WTC11 (cell line): ENCODE data around the gene NPHS1. TPM values are rescaled to one million over a fixed set of nuclear protein-coding genes. Genes with fewer than 3 reads are reported as not detected.

Source experiments
- ATAC-seq: fragments of 200-7000 bp; cut with Tn5 transposase; 2 replicates; pipeline ENCODE4 v1.10.0; 2021; ENCODE audit warnings: mild to moderate bottlenecking, moderate library complexity
- CTCF ChIA-PET: fragments of 300-600 bp; sonication (Branson Sonifier 250); formaldehyde crosslinking; loops from one replicate; lab custom pipeline; 2021; ENCODE audit warnings: antibody characterized with exemption; lab: Charles Lee
- POLR2A ChIA-PET: fragments of 350-600 bp; sonication (Branson Sonifier 250); formaldehyde crosslinking; loops from one replicate; lab custom pipeline; 2021; ENCODE audit warnings: antibody characterized with exemption; lab: Charles Lee
- DNase-seq: peaks from one replicate; pipeline ENCODE4 v3.0.0; 2021; ENCODE audit warnings: low spot score
- H3K27ac Mint-ChIP-seq: 2 replicates; pipeline ENCODE4 v1.8.0; 2021; ENCODE audit warnings: mixed read lengths
- H3K27me3 Mint-ChIP-seq: 2 replicates; pipeline ENCODE4 v1.8.0; 2021; ENCODE audit warnings: low read depth, mild to moderate bottlenecking, moderate library complexity, mixed read lengths
- H3K36me3 Mint-ChIP-seq: 2 replicates; pipeline ENCODE4 v1.8.0; 2021; ENCODE audit warnings: mixed read lengths
- H3K4me1 Mint-ChIP-seq: 2 replicates; pipeline ENCODE4 v1.8.0; 2022; ENCODE audit warnings: mixed read lengths
- H3K4me3 Mint-ChIP-seq: 2 replicates; pipeline ENCODE4 v1.8.0; 2021; ENCODE audit warnings: mild to moderate bottlenecking, moderate library complexity, mixed read lengths
- H3K9me3 Mint-ChIP-seq: 2 replicates; pipeline ENCODE4 v1.8.0; 2021; ENCODE audit warnings: mixed read lengths
- FOXJ3 ChIP-seq: sonication (generic); formaldehyde crosslinking; IDR thresholded peaks from 2 replicates; pipeline ENCODE4 v1.9.0; 2021; ENCODE audit warnings: missing genetic modification reagents, mild to moderate bottlenecking, borderline replicate concordance
- FOXK1 ChIP-seq: sonication (generic); formaldehyde crosslinking; IDR thresholded peaks from 2 replicates; pipeline ENCODE4 v1.8.0; 2022; ENCODE audit warnings: mild to moderate bottlenecking, moderate library complexity, missing genetic modification reagents
- JAZF1 ChIP-seq: fragments of 250-450 bp; sonication (Bioruptor Pico); IDR thresholded peaks from 2 replicates; pipeline ENCODE4 v1.9.0; 2021; ENCODE audit warnings: moderate library complexity, mild to moderate bottlenecking, inconsistent platforms
- NR1H2 ChIP-seq: sonication (generic); formaldehyde crosslinking; IDR thresholded peaks from 2 replicates; pipeline ENCODE4 v1.9.0; 2021; ENCODE audit warnings: mild to moderate bottlenecking, moderate library complexity, missing genetic modification reagents
- NR3C1 ChIP-seq: sonication (generic); formaldehyde crosslinking; conservative IDR thresholded peaks from 2 replicates; pipeline ENCODE4 v1.8.1; 2023; ENCODE audit warnings: low read depth, mild to moderate bottlenecking, missing genetic modification reagents
- PRRX2 ChIP-seq: fragments of 250-450 bp; sonication (Bioruptor Pico); IDR thresholded peaks from 2 replicates; pipeline ENCODE4 v1.8.0; 2021; ENCODE audit warnings: mild to moderate bottlenecking
- RORB ChIP-seq: fragments of 250-450 bp; sonication (Bioruptor Pico); IDR thresholded peaks from 2 replicates; pipeline ENCODE4 v1.9.0; 2021; ENCODE audit warnings: mild to moderate bottlenecking
- SMAD4 ChIP-seq: sonication (generic); formaldehyde crosslinking; IDR thresholded peaks from 2 replicates; pipeline ENCODE4 v1.8.0; 2022; ENCODE audit warnings: mild to moderate bottlenecking, missing genetic modification reagents
- SP1 ChIP-seq: sonication (generic); formaldehyde crosslinking; conservative IDR thresholded peaks from 2 replicates; pipeline ENCODE4 v1.8.1; 2022; ENCODE audit warnings: missing genetic modification reagents
- TCF7 ChIP-seq: sonication (generic); formaldehyde crosslinking; IDR thresholded peaks from 2 replicates; pipeline ENCODE4 v1.8.0; 2022; ENCODE audit warnings: mild to moderate bottlenecking, low read depth, missing genetic modification reagents, moderate library complexity
- TEAD4 ChIP-seq: sonication (generic); formaldehyde crosslinking; IDR thresholded peaks from 2 replicates; pipeline ENCODE4 v1.8.0; 2022; ENCODE audit warnings: mild to moderate bottlenecking, missing genetic modification reagents
- ZBTB21 ChIP-seq: sonication (generic); formaldehyde crosslinking; IDR thresholded peaks from 2 replicates; pipeline ENCODE4 v1.8.1; 2023; ENCODE audit warnings: mild to moderate bottlenecking, missing genetic modification reagents, borderline replicate concordance
- ZNF396 ChIP-seq: fragments of 250-450 bp; sonication (Bioruptor Pico); IDR thresholded peaks from 2 replicates; pipeline ENCODE4 v1.8.0; 2021; ENCODE audit warnings: mild to moderate bottlenecking, moderate library complexity, borderline replicate concordance
- total RNA-seq: library from RNA; stranded (reverse); gene quantifications from 3 replicates; pipeline ENCODE4 v1.2.3, GENCODE V29; 2021
- TF ChIP-seq, protein P1 (sequence below): sonication (generic); formaldehyde crosslinking; IDR thresholded peaks from 2 replicates; pipeline ENCODE4 v1.8.0; 2023; ENCODE audit warnings: mild to moderate bottlenecking, missing genetic modification reagents
- TF ChIP-seq, protein P2 (sequence below): sonication (generic); formaldehyde crosslinking; IDR thresholded peaks from 2 replicates; pipeline ENCODE4 v1.8.0; 2022; ENCODE audit warnings: mild to moderate bottlenecking, missing genetic modification reagents
- TF ChIP-seq, protein P3 (sequence below): sonication (generic); formaldehyde crosslinking; IDR thresholded peaks from 2 replicates; pipeline ENCODE4 v1.8.1; 2022; ENCODE audit warnings: mild to moderate bottlenecking, moderate library complexity, missing genetic modification reagents
- TF ChIP-seq, protein P4 (sequence below): fragments of 250-450 bp; sonication (Bioruptor Pico); IDR thresholded peaks from 2 replicates; pipeline ENCODE4 v2.1.2; 2022; ENCODE audit warnings: mild to moderate bottlenecking, moderate library complexity
- TF ChIP-seq, protein P5 (sequence below): sonication (generic); formaldehyde crosslinking; IDR thresholded peaks from 2 replicates; pipeline ENCODE4 v1.8.0; 2023; ENCODE audit warnings: missing genetic modification reagents, mild to moderate bottlenecking, borderline replicate concordance

NPHS1 gene
- total RNA-seq, 1 experiment from 2014 or later = 0.61 TPM

DNA sequence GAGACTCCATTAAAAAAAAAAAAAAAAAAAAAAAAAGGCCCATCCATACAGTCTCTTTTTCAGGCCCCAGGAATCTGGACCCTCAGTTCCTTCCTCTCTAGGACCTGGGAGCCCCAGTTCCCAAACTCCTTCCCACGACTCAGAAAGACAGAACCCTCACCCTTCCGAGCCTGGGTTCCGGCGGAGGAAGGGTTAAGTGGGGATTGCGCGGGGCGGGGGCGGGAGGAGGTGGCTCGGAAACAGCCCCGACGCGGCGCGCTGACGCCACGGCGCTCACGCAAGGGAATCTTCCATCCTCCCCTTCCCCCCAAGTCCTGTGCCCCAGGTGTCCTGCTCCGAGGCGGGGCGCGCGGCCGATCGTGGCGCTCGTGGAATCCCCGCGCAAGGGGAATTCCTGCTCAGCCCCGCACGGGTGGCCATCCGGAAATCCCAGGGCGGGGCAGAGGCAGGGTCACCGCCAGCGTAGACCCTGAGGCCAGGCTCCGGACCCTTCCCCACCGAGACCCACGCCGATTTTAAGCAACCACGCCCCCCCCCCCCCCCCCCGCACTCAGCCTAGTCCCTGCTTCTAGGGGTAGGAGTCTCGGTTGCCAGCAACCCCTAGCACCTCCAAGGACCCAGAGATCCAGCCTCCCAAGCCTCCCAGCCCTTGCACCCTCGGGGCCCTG is 47.4 kb upstream of the NPHS1 start (continued):
- TF ChIP-seq, protein P1, sequence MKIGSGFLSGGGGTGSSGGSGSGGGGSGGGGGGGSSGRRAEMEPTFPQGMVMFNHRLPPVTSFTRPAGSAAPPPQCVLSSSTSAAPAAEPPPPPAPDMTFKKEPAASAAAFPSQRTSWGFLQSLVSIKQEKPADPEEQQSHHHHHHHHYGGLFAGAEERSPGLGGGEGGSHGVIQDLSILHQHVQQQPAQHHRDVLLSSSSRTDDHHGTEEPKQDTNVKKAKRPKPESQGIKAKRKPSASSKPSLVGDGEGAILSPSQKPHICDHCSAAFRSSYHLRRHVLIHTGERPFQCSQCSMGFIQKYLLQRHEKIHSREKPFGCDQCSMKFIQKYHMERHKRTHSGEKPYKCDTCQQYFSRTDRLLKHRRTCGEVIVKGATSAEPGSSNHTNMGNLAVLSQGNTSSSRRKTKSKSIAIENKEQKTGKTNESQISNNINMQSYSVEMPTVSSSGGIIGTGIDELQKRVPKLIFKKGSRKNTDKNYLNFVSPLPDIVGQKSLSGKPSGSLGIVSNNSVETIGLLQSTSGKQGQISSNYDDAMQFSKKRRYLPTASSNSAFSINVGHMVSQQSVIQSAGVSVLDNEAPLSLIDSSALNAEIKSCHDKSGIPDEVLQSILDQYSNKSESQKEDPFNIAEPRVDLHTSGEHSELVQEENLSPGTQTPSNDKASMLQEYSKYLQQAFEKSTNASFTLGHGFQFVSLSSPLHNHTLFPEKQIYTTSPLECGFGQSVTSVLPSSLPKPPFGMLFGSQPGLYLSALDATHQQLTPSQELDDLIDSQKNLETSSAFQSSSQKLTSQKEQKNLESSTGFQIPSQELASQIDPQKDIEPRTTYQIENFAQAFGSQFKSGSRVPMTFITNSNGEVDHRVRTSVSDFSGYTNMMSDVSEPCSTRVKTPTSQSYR (CRISPR knock-in tag) = peak; percentile 81
- TF ChIP-seq SMAD4 (CRISPR knock-in tag) = no peak
- no peak for TF ChIP-seq FOXJ3
- TF ChIP-seq, protein P2, sequence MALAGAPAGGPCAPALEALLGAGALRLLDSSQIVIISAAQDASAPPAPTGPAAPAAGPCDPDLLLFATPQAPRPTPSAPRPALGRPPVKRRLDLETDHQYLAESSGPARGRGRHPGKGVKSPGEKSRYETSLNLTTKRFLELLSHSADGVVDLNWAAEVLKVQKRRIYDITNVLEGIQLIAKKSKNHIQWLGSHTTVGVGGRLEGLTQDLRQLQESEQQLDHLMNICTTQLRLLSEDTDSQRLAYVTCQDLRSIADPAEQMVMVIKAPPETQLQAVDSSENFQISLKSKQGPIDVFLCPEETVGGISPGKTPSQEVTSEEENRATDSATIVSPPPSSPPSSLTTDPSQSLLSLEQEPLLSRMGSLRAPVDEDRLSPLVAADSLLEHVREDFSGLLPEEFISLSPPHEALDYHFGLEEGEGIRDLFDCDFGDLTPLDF (CRISPR knock-in tag) = no peak
- TF ChIP-seq SP1 = peak; percentile 72
- TF ChIP-seq, protein P3, sequence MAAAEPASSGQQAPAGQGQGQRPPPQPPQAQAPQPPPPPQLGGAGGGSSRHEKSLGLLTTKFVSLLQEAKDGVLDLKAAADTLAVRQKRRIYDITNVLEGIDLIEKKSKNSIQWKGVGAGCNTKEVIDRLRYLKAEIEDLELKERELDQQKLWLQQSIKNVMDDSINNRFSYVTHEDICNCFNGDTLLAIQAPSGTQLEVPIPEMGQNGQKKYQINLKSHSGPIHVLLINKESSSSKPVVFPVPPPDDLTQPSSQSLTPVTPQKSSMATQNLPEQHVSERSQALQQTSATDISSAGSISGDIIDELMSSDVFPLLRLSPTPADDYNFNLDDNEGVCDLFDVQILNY (CRISPR knock-in tag) = peak; percentile 55; the same call in 1 of the 2 replicates

DNA sequence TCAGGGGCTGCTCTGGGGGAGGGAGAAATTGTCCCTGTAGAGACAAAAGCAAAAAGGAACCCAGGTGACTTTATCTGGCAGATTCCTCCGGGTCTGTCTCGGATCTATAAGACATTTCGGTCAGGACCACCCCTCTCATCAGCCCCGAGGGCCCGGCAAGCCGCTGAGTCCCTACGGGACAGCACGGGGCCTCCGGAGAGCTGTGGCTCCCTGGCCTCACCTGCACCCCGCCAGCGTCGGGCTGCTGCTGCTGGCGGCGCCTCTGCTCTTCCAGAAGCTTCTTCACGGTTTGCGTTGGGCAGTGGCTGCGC is 46.1 kb upstream of the NPHS1 start:
- CTCF ChIA-PET = interaction anchor here (0.7 kb wide), 1 partner anchor 33 kb away, joined by 3 read pairs; no protein-coding TSS in a partner anchor
- no peak for TF ChIP-seq JAZF1
- TF ChIP-seq TCF7 (CRISPR knock-in tag) = no peak
- TF ChIP-seq PRRX2 (CRISPR knock-in tag) = no peak
- TF ChIP-seq TEAD4 = no peak
- no peak for TF ChIP-seq FOXK1 (CRISPR knock-in tag)
- no peak for TF ChIP-seq ZNF396 (CRISPR knock-in tag)
- TF ChIP-seq NR1H2 (CRISPR knock-in tag) = no peak
- TF ChIP-seq, protein P4, sequence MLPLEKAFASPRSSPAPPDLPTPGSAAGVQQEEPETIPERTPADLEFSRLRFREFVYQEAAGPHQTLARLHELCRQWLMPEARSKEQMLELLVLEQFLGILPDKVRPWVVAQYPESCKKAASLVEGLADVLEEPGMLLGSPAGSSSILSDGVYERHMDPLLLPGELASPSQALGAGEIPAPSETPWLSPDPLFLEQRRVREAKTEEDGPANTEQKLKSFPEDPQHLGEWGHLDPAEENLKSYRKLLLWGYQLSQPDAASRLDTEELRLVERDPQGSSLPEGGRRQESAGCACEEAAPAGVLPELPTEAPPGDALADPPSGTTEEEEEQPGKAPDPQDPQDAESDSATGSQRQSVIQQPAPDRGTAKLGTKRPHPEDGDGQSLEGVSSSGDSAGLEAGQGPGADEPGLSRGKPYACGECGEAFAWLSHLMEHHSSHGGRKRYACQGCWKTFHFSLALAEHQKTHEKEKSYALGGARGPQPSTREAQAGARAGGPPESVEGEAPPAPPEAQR = no peak
- TF ChIP-seq FOXJ3 = no peak
- TF ChIP-seq ZBTB21 = no peak
- no peak for TF ChIP-seq NR3C1 (CRISPR knock-in tag)
- TF ChIP-seq RORB (CRISPR knock-in tag) = no peak
- TF ChIP-seq, protein P5, sequence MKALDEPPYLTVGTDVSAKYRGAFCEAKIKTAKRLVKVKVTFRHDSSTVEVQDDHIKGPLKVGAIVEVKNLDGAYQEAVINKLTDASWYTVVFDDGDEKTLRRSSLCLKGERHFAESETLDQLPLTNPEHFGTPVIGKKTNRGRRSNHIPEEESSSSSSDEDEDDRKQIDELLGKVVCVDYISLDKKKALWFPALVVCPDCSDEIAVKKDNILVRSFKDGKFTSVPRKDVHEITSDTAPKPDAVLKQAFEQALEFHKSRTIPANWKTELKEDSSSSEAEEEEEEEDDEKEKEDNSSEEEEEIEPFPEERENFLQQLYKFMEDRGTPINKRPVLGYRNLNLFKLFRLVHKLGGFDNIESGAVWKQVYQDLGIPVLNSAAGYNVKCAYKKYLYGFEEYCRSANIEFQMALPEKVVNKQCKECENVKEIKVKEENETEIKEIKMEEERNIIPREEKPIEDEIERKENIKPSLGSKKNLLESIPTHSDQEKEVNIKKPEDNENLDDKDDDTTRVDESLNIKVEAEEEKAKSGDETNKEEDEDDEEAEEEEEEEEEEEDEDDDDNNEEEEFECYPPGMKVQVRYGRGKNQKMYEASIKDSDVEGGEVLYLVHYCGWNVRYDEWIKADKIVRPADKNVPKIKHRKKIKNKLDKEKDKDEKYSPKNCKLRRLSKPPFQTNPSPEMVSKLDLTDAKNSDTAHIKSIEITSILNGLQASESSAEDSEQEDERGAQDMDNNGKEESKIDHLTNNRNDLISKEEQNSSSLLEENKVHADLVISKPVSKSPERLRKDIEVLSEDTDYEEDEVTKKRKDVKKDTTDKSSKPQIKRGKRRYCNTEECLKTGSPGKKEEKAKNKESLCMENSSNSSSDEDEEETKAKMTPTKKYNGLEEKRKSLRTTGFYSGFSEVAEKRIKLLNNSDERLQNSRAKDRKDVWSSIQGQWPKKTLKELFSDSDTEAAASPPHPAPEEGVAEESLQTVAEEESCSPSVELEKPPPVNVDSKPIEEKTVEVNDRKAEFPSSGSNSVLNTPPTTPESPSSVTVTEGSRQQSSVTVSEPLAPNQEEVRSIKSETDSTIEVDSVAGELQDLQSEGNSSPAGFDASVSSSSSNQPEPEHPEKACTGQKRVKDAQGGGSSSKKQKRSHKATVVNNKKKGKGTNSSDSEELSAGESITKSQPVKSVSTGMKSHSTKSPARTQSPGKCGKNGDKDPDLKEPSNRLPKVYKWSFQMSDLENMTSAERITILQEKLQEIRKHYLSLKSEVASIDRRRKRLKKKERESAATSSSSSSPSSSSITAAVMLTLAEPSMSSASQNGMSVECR (CRISPR knock-in tag) = no peak
- H3K4me3 Mint-ChIP-seq = peak overlapping the region; percentile 93

More for the DNA sequence above, 46.1 kb upstream of the NPHS1 start:
- POLR2A ChIA-PET = interaction anchor here (0.7 kb wide), 2 partner anchors 245 to 926 kb away, joined by 3 to 5 read pairs; no protein-coding TSS in a partner anchor
- Mint-ChIP-seq H3K4me1 (peaks cover 16% of the 10 kb centered on the region), H3K27ac (no peak overlapping the region), H3K36me3 (peaks cover 26% of the 10 kb centered on the region), H3K27me3 (peaks cover 16% of the 10 kb centered on the region), H3K9me3 (no peaks in the 10 kb centered on the region)
- no peak for ATAC-seq
- DNase-seq = no peak
